GM18519 (cell line): Measurements from ENCODE around the gene FUT7.

Source experiments
- ATAC-seq: cut with Tn5 transposase; IDR thresholded peaks from one replicate; pipeline ENCODE4 v1.9.1; 2021; ENCODE audit warnings: mild to moderate bottlenecking, moderate library complexity; ENCODE audit not compliant: unreplicated experiment, low FRiP score

FUT7 gene

DNA sequence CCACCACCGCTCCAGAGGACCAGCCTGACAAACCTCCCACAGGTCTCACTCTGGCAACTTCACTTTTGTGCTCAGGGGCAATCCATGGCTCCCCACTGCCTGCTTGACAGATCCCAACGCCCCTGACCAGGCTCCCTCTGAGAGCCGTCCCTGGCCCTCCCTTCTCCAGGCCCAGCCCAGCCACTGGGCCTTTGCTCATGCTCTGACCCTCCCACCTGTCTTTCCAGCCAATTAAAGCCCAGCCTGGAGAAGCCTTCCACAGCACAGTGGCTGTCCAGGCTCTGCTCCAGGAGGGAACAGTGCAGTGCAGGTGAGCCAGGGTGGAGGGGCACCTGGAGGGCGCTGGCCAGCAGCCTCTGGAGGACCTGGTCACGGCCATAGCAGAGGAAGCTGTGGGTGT is 18.7 kb upstream of the FUT7 start:
- no peak for ATAC-seq

DNA sequence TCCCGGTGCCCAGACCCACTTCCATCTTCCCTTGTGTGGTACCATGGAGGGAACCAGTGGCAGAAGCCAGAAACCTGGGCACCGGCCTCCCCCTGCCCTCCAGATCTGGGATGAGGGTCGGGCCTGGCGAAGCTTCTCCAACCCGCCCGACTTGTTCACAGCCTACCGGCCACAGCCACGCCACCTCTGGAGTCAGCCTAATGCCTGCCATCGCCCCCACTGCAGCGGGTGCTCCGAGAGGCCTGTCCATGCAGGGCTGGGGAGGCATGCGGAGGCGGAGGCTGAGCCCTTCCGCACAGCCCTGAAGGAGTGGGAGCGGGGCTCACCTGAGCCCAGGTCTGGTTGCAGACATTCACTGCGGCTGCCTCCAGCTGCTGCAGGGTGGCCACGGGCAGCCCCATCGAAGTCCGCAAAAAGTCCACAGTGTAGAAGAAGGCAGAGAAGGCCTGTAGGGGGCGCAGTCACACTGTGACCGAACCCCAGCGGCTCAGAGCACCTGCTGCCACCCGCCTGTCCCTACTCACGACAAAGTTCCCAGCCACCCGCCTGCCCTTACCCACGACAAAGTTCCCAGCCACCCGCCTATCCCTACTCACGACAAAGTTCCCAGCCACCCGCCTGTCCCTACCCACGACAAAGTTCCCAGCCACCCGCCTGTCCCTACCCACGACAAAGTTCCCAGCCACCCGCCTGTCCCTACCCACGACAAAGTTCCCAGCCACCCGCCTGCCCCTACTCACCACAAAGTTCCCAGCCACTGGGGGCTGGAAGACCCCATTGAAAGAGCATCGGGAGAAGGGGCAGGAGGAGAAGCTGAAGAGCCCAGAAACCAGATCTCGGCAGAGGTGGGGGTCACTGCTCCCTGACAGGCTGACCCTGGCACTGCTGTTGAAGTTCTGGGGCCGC is 17.9 kb upstream of the FUT7 start:
- no peak for ATAC-seq

DNA sequence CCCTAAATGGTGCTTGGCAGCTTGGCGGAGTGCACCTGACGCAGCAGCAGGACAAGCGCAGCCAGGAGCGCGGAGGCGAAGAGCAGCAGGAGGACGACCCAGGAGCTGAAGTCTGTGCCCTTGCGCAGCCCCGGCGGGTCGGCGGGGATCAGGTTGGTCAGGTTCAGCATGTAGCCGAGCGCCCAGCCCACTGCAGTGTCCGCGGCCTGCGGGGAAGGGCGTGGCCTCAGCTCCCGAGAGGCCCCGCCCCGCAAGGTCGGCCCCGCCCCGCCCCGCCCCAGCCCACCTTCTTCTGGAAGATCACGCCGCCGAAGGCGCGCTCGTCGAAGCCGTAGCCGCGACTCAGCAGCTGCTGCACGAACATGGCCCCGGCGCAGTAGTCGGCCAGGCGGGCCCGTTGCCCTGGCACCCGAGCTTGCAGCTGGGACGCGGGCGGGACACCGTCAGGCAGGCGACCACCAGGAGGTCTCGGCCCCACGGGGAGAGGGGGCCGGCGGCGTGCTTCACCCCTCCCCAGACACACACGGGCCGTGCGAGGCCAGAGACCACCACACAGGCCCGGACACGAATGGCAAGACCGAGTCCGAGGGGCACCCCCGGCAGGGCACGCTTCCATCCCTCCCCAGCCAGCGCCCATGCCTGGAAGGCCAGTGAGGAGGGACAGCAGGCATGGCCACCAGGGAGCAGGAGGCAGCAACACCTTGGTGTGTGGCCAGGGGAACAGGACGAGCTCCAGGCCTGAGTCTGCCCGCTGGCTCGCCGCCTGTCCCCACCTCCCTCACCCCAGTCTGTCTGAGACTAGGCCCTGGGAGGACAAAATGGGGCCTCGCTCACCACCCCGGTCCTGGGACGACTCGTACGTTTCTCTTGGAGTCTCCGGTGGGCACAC is 17.0 kb upstream of the FUT7 start:
- ATAC-seq, result no peak

DNA sequence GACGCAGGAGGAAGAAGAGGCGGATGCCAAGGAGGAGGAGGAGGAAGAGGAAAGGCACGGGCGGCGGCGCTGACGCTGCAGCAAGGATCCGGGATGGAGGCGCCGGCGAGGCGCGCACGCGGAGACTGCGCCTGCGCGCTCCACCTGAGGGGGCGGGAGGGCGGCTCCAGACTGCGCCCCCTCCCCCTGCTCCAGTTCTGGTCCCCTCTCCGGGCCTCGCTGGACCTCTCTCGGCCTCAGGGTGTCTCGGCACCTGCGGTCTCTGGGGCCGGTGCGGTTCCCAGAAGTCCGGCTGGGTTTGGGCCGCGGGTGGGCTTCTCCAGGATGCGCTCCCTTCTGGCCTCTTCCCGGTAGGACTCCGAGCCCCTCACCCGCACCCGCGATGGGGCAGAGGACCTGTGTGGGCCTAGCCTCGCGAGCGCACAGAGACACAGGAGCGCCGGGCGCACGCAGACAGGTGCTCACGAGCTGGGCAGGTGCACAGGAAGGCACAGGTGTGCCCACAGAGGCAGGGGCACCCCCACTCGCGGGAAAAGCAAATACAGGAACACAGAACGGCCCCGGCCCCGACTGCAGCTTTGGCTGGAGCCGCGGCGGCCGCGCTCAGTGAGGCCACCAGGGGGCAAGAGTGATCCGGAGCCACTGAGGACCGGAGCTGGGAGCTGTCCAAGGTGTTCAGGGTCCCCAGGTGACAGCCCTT is 14.3 kb upstream of the FUT7 start, which contains the start of gene NPDC1:
TSS of gene NPDC1 (minus strand) at position 90 of the 700 bp plus-strand sequence. CDS start 188 bp downstream, outside the sequence.
- ATAC-seq, result no peak

DNA sequence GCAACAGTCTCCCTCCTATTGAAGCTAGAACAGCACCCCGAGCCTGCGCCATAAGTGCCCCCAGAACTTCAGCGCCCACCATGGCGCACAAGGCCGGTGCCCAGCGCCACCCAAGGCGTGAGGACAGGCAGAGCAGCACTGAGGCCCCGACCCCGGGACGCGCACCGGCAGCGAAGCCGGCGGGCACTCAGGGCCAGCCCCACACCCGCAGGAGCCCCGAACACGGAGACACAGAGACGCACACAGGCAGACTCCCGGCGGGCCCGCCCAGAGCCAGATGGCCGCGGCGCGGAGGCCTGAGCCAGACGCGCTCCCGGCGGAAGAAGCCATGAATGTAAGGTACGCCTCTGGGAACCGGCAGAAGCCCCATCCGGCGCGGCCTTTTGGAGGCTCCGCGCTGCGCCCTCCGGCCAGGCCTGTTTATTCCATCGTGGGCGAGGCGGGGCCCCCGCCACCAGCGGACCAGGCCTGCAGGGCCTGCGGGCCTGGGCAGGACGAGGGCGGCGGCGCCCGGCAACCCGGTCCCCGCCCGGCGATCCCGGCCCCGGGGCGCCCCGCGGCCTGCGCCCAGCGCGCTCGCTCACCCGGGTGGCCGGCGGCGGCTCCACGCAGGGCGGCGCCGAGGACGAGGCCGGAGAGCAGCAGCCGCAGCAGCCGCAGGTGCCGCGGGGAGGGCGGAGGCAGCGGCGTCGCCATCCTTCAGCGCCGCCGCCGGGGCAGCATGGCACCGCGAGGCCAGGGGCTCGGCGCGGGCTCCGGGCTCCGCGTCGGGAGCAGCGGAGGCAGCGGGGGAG is 13.6 kb upstream of the FUT7 start:
- ATAC-seq, result no peak

GRCh38 chr9:137044502-137045177 is 12.8 kb upstream of the FUT7 start:
- no peak for ATAC-seq

DNA sequence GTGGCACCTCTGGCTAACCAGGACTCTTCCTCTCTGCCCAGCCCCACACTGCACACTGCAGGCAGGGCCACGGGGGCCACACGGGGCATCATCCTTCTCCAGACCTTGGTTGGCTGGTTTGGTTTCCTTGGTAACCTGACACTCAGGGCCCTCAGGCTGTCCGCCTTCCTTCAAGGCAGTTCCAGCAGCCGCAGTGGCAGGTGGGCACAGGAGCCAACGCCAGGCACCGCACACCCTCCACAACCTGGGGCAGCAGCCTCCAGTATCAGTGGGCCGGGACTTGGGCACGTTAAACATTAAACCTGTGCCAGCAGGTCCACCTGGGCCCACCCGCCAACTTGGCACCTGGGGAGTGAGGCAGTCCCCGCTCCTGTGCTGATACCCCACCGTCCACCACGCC is 12.1 kb upstream of the FUT7 start:
- ATAC-seq, result no peak

DNA sequence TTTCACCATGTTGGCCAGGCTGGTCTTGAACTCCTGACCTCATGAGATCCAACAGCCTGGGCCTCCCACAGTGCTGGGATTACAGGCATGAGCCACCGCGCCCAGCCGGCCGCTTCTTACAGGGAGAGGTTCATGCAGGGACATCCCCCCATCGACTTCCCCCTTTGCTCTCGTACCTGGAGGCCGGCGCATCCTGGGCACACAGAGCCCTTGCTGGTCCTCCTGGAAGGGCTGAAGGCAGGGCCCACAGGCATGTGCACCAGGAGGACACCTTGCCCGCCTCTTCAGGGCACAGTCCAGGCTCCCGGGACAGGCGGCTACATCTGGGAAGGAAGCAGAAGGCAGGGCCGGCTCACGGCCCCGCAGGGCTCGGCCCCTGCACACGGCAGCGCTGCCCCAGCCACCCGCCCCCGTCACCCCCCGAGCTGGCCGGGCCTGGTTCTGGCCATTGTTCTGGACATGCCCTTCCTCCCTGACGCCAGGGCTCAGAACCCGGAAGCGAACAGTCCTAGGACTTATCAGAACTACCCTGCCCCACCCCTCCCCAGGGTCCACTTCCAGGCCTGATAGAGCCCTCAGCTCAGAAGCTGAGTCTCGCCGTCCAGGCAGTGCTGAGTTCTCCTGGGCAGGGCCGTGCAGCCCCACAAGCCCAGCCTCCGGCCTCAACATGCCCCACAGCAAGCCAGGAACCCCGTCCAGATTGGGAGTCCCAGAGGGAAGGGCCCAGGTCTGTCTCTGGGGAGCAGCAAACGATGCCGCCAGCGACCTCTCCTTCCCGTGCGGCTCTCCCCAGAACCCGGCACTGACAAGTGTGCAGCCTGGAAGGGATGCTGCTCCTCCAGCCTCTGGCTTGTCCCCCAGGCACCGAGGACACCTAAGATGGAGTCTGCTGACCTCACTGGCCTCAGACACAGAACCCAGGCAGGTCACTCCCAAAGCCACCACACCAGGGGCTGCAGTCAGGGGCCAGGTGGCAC is 11.2 kb upstream of the FUT7 start:
- ATAC-seq, result no peak

DNA sequence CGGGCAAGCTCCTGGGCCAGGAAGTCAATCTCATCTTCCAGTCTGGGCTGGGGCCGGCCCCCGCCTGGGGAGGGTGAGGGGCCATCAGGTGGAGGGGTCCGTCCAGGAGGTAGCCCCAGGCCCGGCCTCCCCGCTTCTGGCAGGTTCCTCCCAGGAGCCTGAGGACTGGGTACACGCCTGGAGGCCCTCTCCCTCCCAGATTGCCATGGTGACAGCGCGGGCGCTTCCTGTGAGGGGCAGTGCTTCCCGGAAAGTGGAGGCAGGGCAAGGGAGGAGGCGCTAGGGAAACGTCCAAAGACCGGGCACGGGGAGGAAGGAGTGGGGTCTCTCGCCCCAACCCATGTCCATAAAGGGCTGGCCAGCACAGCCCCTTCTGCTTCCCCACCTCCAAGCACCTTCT is 9.2 kb upstream of the FUT7 start:
- no peak for ATAC-seq

DNA sequence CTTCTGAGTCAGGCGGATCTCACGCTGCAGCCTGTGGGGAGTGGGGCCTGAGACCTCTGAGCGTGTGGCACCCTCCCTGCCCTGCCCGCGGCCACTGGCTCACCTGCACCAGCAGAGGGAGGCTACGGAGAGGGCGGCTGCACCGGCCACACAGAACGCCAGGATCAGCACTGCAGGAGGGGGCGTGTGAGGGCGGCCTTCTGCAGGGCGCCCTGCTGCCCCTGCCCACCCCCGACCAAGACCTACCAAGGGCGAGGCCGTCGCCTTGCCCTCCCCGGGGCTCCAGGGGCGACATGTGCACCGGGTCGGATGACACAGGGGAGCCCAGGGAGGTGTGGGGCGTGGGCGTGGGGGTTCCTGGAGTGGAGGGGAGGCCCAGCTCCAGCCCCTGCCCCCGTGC is 8.7 kb upstream of the FUT7 start:
- no peak for ATAC-seq

DNA sequence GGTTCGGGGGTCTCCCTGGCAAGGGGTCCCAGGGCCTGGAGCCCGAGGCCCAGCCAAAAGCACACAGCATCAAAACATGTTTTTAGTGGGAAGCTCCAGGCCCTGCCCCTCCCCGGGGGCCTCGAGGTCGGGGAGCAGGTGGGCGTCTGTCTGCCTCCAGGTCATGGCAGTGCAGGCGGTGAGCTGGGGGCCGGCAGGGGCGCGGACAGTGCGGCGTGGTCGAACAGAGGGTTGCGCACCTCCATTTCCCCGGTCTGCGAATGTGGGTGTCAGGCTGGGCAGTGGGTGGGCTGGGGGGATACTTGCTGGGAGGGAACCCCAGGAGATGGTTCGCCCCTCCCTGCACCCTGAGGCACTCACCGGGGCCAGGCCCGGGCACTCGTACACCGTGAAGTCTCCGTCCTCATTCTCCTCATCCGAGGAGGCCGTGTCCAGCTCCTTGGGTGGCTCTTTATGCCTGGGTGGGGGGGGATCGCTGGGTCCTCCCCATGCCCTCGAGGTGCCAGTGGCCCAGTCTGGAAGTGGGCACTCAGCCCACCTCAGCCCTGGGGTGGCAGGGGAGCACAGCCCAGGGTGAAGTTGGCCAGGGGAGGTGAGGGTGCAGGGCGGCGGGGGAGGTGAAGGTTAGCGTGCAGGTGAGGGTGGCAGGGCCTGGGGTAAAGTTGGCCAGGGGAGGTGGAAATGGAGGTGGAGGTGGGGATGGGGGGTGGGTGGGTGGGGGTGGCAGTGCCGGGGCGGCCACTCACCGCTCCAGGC is 7.9 kb upstream of the FUT7 start:
- ATAC-seq, result no peak

GRCh38 chr9:137038916-137039315 is 7.0 kb upstream of the FUT7 start:
- no peak for ATAC-seq

GRCh38 chr9:137037483-137037882 is 5.6 kb upstream of the FUT7 start:
- no peak for ATAC-seq

- no peak for ATAC-seq
These were observed 5.1 kb upstream of the FUT7 start for GRCh38 chr9:137037035-137037434.

DNA sequence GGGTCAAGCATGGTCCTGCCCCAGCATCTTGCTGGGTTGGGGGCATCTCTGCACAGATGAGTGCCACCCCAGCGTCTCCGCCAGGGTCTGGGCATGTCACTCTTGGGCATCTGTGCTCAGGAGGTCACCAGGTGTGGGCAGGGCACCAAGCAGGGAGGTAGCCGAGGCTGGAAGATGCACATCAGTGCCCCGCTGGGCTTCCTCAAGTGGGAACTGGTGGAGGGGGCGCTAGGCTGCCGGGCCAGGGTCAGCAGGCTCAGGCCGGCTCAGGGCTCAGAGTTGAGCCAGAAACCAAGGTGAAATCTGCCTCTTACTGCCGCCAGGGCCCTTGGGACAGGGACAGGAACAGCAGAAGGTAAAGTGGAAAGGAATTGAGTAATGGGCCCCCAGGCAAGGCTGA is 4.0 kb upstream of the FUT7 start:
- ATAC-seq, result no peak

DNA sequence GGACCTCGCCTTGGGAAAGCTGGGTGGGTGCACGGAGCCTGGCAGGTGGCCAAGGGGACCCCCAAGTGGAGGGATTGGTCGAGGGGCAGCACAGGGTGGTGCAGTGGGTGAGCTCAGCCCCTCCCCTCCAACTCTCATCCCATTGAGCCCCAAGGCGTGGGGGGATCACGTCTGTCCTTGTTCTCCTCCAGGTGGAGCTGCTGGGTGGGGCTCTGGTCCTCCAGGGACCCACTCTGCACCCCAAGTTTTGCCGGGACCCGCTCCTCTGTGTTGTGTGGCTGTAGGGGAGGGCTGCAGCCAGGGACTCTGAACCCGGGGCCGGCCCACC is 3.6 kb upstream of the FUT7 start:
- ATAC-seq, result no peak

DNA sequence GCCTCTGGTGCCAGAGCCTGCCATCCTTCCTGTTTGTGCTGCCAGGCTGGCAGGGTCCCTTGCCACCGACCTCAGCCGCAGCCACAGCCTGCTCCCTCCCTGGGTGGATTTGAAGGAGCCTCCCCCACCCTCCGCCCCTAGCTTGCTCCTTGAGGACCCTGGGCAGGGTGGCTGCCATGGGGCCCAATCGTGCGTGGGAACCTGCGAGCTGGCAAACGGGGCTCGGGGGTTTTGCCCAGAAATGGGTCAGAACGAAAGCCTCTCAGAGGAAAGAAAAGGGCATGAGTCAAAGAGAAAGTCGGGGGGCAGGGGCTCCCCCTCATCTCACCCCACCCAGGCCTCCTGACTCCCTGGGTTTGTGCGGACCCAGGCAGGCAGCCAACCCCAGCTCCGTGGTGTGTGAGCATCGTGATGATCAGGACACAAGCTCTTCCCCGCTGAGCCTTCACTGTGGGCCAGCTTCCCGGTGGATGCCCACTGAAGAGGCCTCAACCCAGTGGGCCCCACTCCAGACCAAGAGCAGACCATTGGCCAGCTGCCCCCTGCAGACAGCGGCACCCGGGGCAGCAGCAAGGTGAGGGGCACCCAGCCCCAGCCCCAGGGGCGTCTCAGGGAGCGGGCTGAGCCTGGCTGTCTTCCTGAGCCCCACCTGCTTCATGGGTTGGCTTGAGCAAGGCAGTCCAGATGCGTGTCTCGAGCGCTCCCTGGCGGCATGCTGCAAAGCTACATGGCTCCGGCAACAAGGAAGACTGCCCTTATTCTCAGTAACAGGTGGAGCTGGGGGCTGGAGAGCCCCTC is 3.0 kb upstream of the FUT7 start:
- no peak for ATAC-seq
